NCI-H1417 treated with DMSO at 0.1 percent for 48 hours (cell line): ENCODE measurements around the gene VEZT.

Experiments
- DNase-seq: peaks from one replicate; lab custom pipeline; 2025; lab: John Stamatoyannopoulos, UW

The VEZT gene

DNA sequence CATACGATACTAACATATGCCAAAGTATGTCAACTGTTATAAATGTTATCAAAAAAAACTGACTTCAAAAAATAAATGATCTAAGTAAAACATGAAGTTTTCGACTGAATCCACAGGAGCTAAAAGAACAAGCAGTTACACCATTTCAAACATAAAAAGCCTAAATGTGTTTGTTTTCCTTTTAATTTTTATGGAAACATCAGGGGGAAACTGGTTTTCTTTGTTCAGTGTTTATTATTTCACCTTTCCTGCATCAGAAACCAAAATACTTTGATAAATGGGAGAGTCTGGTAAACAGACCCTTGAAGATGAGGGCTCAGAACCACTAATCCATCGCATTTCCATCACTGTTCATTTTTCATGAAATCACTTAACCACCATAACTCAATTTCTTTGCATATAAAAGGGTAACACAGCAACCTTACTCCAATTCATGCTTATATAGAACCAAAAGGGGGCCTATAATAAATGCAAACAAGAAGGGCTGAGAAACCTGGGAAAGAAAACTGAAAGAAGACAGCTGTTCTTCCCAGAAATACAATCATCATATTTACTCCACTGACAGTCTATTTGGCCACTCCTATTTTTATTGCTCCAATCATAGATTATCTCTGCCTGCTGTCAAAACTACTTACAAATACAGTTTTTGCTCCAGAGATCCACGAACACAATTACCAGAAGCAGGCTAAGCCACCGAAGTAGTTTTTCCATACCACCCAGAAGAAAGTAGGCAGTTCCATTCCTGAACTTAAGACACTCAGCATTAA lies 17.3 kb upstream of the VEZT start:
- DNase-seq, result no peak

DNA sequence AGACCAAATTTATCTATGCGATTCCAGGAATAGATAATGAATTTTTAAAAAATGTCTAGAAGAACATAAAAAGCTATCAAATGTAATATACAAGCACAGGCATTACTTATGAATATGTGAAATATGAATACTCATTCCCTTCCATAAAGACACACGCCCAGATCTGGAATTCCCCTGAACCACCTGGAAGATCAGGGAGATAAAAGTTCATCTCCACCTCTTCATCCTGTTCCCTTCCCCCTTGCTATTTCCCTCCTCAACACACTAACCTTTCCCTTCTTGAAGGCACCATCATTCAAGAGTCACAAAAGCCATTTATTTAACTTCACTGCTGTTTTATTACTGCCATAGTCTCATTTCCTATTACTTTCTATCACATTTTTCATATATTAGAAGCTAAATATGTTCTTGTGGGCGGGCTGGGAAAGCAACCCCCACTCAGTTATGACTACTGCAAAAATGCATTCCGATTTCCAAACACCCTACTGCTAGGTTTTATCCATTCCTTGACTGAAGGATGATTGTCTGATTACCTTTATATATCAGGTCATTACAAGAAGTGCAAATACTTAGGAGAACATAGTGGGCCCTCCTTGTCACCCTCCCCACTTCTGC lies 16.4 kb upstream of the VEZT start:
- no peak for DNase-seq

DNA sequence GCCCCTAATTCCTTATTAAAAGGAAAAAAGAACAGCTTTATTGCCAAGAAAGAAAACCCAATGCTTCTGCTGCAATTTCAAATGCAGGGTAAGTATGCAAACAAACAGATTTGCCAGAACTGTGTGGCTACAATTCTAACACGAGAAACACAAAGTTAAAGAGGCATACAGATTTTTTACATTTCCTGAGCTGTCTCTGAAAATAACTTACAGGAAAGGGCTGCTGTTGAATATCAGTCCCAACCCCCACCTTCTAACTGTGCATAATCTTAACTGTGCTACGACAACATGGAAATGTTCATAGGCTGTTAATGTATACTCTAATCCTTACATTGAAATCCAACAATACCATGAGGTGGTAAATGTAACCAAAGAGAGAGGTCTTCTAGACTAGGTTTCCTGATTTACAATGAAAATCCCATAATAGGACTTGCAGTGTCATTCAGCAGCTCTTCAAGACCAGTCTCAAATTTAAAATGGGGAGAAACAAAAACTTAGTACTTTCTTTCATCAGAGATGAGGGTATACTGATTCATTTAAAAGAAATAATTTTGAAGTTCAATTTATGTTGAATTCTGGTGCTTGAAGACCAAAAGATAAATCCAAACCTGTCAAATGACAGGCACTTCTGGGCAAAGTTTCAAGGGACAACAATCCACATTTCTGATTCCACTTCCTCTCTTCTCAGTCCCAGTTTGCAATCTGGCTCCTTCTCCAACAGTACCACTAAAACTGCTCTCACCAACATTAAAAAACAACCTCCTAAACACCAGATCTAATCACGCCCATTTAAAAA lies 14.7 kb upstream of the VEZT start:
- no peak for DNase-seq

DNA sequence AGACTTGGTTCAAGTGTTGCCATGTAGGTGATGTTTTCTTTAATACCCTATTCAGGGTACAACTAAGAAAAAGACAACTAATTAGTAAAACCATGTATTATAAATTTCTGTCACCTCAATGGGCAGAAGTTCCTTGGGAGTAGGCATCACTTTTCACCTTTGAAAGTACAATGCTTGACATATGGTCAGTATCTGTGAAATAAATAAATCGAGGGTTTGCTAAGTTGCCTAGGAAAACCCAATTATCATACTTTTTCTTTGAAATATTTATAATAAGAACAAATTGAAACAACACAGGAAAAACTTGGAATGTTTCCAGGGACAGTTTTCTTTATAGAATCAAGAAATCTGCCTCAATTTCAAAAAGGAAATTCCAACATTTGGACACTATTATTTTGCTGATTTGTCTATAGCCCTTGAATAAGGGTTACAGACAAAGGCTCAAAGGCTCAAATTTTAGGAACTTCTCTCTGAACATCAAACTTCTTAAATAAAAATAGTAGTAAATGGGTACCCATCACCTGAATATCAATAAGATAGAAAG lies 14.0 kb upstream of the VEZT start:
- no peak for DNase-seq

DNA sequence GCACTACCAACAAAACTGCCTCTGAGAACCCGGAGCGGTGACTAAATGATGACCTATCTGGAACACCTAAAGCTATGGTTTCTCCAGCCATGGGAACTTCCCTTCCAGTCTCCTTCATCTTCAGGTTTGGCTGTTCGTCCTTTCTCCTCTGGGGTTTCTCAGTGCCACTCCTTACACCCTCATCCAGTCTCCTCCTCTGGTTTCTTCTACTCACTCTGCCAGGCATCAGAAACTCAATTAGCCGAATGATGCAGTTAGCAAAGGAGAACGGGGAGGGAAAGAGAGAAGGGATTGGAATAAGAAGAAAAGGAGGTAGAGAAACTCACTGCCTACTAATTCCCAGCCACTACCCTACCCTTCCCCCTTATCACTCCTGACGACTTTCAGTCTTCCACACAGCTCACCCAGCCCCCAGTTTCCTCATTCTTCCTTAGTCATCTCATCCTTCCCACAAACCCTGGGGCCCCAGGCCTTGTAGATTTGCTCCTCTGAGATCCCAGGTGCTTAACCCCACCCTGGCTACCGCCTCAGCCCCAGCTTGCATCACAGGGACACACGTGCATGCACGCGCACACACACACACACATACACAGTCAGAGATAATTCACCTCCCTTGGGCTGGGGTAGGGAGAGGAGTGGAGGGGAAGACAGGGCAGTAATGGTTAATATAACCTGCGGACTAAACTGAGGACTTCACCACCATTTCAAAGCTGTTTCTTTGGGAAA lies 13.3 kb upstream of the VEZT start:
- no peak for DNase-seq

DNA sequence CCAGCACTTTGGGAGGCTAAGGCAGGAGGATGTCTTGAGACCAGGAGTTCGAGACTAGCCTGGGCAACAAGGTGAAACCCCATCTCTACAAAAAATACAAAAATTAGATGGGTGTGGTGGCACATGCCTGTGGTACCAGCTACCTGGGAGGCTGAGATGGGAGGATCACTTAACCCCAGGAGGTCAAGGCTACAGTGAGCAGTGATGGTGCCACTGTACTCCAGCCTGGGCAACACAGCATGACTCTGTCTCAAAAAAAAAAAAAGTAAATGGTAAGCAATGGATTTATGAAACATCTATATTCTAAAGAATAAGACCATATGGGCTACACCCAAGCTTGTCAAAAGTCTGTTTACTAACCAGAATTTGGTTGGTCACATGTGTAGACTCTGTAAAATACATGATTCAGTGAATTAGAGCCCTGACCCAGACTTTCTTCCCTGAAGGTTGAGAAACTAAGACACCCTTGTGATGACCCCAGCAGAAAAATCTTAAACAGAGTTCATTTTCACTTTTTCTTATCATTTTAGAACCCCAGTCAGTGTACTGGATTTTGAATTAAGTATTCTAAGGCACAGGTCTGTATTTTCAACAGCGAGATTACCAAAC lies 12.5 kb upstream of the VEZT start:
- no peak for DNase-seq

DNA sequence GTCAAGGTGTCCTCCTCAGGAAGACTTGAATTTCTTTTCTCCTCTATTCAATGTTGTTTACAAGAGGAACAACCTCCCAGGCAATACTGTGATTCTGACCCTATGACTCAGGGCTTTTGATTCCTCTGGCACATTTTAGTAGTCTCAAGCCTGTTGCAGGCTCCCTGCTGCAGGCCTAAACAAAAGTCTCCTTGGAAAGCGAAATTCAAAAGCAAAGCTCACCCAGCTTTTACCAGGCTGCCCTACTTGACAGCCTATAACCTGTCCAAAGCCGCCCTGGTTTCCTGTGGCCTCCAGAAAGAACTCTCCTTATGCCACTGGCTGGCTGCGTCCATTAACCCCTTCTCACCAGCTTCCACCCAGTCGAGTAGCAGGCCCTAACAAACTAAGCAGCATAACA lies 11.9 kb upstream of the VEZT start:
- no peak for DNase-seq

DNA sequence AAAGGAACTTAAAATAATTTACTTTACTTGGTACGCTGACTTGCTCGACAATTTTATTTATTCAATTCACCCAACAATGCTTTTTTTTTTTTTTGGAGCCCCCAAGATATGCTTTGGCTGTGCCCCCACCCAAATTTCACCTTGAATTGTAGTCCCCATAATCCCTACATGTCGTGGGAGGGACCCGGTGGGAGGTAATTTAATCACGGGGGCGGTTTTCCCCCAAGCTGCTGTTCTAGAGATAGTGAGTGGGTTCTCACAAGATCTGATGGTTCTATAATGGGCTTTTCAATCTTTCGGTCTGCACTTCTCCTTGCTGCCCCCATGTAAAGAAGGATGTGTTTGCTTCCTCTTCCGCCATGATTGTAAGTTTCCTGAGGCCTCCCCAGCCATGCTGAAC lies 10.7 kb upstream of the VEZT start:
- no peak for DNase-seq

DNA sequence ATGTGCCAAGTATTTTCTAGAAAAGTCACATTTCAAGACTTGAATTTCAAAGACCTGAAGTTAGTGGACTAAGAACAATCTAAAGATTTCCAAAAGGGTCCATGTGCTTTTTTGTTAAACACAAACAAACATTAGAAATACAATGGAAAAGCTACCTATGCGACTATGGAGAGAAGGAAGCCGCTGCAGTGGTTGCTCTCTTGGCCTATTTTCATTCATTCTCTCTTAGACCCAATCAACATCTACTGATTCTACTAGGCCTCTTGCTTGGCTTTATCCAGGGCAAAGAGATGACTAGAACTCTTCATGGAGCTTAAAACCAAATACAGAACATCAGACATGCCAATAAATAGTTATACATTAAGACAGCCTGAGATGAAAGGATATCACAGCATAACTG lies 10.2 kb upstream of the VEZT start:
- no peak for DNase-seq

DNA sequence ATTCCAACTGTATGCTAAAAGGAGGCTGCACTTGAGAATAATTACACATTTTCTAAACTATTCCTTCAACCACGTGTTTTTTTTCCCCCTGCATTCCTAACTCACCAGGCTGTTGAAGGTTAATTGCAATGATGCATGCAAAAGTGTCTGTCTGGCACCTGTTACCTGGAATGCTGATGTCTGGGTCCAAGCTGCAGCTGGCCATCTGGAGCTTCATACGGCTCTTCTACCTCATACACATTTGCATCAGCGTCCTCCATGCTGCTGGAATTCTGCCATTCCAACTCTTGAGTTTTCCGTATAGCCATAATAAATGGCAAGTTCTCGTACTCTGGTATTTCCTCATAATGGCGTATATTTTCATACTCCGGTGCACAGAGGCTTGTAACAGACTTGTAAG lies 8.9 kb upstream of the VEZT start:
- DNase-seq, result no peak

DNA sequence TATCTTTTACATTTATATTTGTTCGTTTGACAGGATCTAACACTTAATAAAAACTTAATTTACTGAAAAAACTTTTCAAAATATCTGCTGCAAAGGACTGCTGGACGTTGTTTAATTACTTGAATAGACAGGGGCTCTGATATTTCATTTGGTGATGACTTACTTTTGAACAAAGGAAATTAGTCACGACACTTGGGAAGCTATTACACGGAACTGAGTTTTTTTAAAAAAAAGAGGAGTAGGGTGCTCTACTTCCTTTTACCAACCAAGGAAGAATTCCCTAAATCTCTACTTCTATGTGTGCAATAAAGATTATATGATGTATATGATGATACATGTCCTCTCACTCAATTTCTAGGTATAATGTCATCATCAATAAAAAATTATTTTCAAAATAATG lies 5.0 kb upstream of the VEZT start:
- no peak for DNase-seq

DNA sequence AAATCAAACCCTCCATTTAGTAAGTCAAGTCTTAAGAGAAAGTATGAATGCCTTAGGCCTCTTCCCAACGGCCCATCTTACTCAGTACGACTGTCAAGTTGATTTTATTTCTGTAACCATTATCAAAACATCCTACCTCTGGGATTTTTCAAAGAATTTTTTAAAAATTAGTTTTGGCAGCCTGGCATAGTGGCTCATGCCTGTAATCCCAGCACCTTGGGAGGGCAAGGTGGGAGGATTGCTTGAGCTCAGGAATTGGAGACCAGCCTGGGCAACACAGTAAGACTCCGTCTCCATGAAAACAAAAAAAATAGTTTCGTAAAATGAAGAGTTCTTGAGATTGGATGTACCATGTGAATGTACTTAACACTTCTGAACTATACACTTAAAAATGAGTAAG lies 4.5 kb upstream of the VEZT start:
- no peak for DNase-seq

DNA sequence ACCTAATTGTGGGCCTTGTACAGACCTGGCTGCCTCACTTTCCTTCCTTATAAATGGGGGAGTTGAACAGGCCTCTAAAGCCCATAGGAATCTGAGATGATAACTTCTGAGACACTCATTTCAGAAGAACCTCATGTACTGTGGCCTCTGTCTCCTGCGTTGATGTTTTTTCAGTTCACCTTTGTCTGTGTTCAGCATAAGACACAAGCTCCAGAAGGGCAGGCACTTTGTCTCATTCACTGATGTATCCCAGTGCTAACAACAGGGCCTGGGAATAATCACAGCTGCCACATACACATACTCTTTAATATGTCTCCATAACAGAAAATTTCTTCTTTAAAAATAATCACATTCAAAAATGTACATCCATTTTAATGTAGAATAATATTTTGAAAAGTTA lies 3.7 kb upstream of the VEZT start:
- no peak for DNase-seq

DNA sequence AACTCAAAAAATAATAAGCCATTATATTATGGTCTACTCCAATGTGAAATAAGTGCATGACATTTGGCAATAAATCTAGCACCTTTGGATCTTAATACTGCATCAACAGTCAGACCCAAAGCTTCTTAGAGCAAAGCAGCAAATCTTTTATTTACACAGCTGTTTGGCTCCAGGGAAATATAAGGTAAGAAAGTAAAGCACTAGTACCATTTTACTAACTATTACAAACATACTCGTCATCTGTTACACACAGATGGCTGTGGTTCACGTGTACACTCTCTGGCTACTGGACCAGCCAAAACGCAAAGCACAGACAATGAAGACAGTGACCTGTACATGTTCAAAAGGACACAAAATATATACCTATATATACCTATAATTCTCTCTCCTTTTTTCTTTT lies 3.1 kb upstream of the VEZT start:
- DNase-seq, result peak; percentile 20

DNA sequence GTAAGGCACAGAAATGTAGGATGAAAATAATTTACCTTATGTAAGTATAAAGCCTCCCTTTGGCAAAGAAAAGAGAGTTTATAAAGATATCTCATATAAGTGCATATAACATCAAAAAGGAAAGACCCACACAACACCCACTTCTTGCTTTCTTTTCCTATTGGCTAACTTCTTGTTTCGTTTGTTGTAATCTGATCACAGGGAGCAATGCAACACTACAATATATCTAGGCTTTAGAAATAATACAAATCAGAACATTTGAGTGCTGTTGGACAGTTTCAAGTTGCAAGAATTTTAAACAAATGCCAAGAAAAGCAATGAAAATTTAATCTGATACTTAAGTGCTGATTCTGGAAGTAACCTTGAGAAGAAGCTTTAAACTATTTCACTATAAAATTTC lies 1.7 kb upstream of the VEZT start:
- DNase-seq, result no peak

DNA sequence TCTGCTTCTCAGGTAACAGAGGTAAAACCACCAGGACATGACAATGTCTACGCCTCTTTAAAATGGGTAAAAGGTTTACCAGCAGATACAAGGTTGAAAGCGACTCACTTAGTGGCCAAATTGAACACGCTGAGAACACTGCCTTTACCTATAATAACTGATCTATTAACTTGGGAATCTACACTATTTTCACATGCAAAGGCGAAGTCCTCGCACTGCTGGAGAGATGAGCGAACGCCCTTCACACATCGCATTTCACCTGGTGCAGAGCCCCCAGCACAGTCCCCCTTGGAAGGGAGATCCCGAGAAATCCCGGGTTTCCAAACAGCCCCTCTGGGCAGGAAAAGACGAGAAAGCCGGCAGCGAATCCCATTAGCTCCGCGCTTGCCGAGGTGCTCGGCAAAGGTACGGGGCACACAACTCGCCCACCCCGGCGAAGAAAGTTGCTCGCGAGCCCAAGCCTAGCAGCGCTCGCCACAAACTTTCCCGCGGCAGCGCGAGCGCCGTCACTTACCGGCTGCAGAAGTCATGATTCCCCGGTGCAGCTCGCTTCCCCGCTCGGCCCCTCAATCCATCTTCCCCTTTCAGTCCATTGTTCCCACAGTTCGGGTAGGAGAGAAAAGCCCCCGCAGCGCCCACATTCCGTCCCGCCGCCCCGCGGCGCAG lies 763 bp upstream of the VEZT start:
- DNase-seq, result peak; percentile 68

DNA sequence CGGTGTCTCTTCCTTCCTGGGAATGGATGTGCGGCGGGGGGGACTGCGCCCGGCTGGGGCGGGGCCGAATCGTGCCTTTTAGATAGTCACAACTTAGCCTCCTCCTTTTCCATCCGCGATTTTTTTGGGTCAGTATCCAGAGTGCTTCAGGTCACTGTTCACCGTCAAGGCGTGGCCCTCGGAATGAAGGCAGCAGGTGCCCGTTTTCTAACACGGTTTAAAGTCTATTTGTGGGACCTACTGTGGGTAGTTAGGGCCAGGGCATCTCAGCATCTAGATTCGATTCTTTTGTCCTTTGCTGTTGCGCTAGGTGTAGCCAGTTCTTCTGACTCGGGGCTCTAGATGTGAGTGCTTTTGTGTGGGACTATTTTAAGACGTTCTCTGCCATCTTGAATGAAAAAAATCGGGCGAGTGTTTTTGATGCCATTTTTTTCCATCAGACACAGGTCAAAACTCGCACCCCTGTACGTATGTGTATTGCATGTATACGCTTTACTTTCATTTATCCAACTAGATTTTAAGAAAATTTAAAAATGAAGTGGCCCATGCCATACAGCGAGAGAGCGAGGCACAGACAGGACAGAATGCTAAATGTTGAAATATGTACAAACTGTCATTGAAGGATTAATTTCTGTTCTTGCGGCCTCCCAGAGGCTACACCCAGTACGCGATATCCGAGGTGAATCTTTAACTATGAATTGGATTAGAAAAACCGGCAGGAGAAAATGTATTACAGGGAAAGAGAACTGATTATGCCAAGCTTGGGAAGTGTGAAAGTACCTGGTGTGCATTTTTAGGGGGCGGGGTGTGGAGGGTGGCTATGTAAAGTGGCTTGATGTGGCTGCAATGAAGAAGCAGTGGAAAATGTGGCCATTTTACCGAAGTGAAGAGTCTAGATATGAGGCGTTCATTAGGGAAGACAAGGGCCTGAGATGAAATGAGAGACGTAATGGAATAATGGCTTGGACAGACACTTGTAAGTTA lies 835 bp downstream of the VEZT start:
- peak; percentile 67 for DNase-seq

DNA sequence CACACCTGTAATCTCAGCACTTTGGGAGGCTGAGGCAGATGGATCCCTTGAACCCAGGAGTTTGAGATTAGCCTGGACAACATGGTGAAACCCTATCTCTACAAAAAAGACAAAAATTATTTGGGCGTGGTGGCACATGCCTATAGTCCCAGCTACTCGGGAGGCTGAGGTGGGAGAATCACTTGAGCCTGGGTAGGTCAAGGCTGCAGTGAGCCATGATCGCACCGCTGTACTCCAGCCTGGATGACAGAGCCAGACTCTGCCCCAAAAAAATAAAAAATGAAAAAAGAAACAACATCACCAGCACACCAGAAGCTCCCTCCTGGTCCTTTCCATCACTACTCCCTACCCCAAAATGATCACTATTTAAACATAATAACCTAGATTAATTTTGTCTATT lies 2.6 kb downstream of the VEZT start:
- DNase-seq, result no peak

DNA sequence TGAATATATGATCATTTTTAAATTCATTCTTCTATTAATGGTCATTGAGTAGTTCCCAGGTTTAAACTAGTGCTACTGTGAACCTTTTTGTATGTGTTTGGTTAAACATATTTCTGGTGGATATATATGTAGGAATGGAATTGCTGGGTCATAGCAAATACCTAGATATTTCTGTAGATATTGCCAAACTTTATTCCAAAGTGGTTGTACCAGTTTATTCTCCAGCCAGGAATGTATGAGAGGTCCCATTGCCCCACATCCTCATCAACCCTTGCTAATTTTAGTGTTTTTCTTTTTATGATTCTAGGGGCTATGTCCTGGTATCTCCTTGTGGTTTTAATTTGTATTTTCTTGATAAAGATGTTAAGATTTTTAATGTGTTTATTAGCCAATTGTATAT lies 3.1 kb downstream of the VEZT start:
- no peak for DNase-seq
